ENCODE data around the gene CYSLTR1.

DNA sequence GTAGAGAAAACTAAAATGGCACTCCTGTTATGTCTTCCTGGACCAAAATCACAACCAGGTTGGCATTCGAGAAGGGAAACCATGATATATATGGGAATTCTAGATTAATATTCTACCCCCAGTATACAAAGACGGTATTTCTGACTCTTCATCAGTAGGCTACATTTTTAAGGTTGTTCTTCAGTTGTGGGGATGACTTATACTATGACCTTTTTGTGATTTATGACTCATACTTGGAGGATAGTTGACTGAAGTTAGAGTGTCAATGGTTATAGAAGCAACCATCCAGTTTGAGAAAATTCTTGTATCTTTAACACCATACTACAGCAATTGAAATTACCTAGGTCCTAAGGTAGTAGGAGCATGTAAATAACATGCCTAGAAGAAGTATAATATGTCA is 49.8 kb upstream of the CYSLTR1 start:
- TF ChIP-seq, protein P1, sequence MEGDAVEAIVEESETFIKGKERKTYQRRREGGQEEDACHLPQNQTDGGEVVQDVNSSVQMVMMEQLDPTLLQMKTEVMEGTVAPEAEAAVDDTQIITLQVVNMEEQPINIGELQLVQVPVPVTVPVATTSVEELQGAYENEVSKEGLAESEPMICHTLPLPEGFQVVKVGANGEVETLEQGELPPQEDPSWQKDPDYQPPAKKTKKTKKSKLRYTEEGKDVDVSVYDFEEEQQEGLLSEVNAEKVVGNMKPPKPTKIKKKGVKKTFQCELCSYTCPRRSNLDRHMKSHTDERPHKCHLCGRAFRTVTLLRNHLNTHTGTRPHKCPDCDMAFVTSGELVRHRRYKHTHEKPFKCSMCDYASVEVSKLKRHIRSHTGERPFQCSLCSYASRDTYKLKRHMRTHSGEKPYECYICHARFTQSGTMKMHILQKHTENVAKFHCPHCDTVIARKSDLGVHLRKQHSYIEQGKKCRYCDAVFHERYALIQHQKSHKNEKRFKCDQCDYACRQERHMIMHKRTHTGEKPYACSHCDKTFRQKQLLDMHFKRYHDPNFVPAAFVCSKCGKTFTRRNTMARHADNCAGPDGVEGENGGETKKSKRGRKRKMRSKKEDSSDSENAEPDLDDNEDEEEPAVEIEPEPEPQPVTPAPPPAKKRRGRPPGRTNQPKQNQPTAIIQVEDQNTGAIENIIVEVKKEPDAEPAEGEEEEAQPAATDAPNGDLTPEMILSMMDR (IDR thresholded peaks at IDR 0.05 in 4 of 5, conservative IDR thresholded peaks at IDR 0.05 in 1 of 5) = no peak
- no peak for TF ChIP-seq POLR2A (IDR thresholded peaks at IDR 0.05)
